ENCODE data around the gene PGAP2.
"Not testable (repeated sequence)": the region's sequence is repeated elsewhere in the genome, so short reads cannot be mapped to it uniquely, and the experiment has no call there.

Gene PGAP2

GRCh38 chr11:3854977-3855807, 46.8 kb downstream of the PGAP2 start, which contains the start of gene STIM1:
Gene STIM1, plus strand, starts transcription at chr11:3855664. Its CDS starts 607 bp downstream, at chr11:3856271.
- DNase-seq (ENCODE audit: low read depth in 2 of 2, low spot score in 1 of 2), result peak; percentile 95 to 96

- no peak for DNase-seq (ENCODE audit: low read depth in 2 of 2, low spot score in 1 of 2)
Observed at GRCh38 chr11:3855808-3856491, 47.6 kb downstream of the PGAP2 start.

- DNase-seq (ENCODE audit: low read depth in 2 of 2, low spot score in 1 of 2), result no peak
Observed at GRCh38 chr11:3856856-3857553, 48.6 kb downstream of the PGAP2 start.

- DNase-seq (ENCODE audit: low read depth in 2 of 2, low spot score in 1 of 2), result no peak
Observed at GRCh38 chr11:3857628-3858027, 49.3 kb downstream of the PGAP2 start.

- no peak for DNase-seq (ENCODE audit: low read depth in 2 of 2, low spot score in 1 of 2)
Observed at GRCh38 chr11:3859373-3859881, 51.1 kb downstream of the PGAP2 start.

- peak in 1 of 2 donors; percentile 30 for DNase-seq (ENCODE audit: low read depth in 2 of 2, low spot score in 1 of 2)
Observed at GRCh38 chr11:3860375-3860774, 52.0 kb downstream of the PGAP2 start.

- DNase-seq (ENCODE audit: low read depth in 2 of 2, low spot score in 1 of 2), result not testable (repeated sequence)
Observed at GRCh38 chr11:3860898-3861393, 52.6 kb downstream of the PGAP2 start.

- no peak for DNase-seq (ENCODE audit: low read depth in 2 of 2, low spot score in 1 of 2)
Observed at GRCh38 chr11:3861683-3862082, 53.3 kb downstream of the PGAP2 start.

GRCh38 chr11:3865388-3866193, 57.2 kb downstream of the PGAP2 start:
- no peak for DNase-seq (ENCODE audit: low read depth in 2 of 2, low spot score in 1 of 2)

GRCh38 chr11:3866206-3866605, 57.8 kb downstream of the PGAP2 start:
- no peak for DNase-seq (ENCODE audit: low read depth in 2 of 2, low spot score in 1 of 2)

- DNase-seq (ENCODE audit: low read depth in 2 of 2, low spot score in 1 of 2), result no peak
Observed at GRCh38 chr11:3866836-3867208, 58.5 kb downstream of the PGAP2 start.

GRCh38 chr11:3867209-3868091, 59.1 kb downstream of the PGAP2 start:
- DNase-seq (ENCODE audit: low read depth in 2 of 2, low spot score in 1 of 2), result no peak

GRCh38 chr11:3873712-3874349, 65.5 kb downstream of the PGAP2 start:
- DNase-seq (ENCODE audit: low read depth in 2 of 2, low spot score in 1 of 2), result no peak

Data from stimulated activated CD8-positive, alpha-beta memory T cell treated with anti-CD3 and anti-CD28 coated beads, Interleukin-4, amount 100 ng/mL, for 4 hours (primary cell).